Measurements from ENCODE around the gene RBMS3. TPM values are rescaled to one million over a fixed set of nuclear protein-coding genes. Genes with fewer than 3 reads are reported as not detected.

Gene RBMS3
- total and polyA plus RNA-seq, 9 donors = 15.9 to 77.4 (median 25.9) TPM

DNA sequence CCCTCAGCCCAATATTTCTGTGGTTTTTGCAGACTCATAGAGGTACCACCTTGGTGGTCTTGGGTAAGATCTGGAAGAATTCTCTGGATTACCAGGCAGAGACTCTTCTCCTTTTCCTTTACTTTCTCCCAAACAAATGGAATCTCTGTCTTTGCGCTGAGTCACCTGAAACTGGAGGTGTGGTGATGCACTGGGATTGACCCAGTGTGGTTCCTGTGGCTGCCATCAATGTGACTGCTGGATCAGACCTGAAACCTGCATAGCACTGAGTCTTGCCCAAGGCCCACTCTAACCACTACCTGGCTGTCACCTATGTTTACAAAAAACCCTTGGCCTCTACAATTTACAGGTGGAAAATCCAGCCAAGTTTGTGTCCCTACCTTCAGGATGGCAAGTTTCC is 295.3 kb downstream of the RBMS3 start:
- no peaks in the 10 kb centered on the region for H3K4me1 ChIP-seq (ENCODE audit: control insufficient read depth, insufficient read depth, low read length)
- H3K36me3 ChIP-seq (ENCODE audit: control insufficient read depth, insufficient read depth, low read length) = no peaks in the 10 kb centered on the region
- DNase-seq = no peak
- H3K27ac ChIP-seq (ENCODE audit: low read length) = no peak overlapping the region
- peaks cover 2% of the 10 kb centered on the region for H3K9me3 ChIP-seq (replicated peaks; ENCODE audit: control insufficient read depth, low read depth, low read length)
- WGBS (ENCODE audit: insufficient coverage) = no CpG with 5 or more reads among the region's 1 CpG
- H3K4me3 ChIP-seq (ENCODE audit: low read length) = no peak overlapping the region
- H3K27me3 ChIP-seq (ENCODE audit: control insufficient read depth, insufficient read depth, low read length) = no peaks in the 10 kb centered on the region

- no peak for DNase-seq
- Histone ChIP-seq H3K36me3 (ENCODE audit: control insufficient read depth, insufficient read depth, low read length) (no peaks in the 10 kb centered on the region), H3K9me3 (replicated peaks; ENCODE audit: control insufficient read depth, low read depth, low read length) (no peaks in the 10 kb centered on the region), H3K4me3 (ENCODE audit: low read length) (no peak overlapping the region), H3K27me3 (ENCODE audit: control insufficient read depth, insufficient read depth, low read length) (no peaks in the 10 kb centered on the region), H3K27ac (ENCODE audit: low read length) (no peak overlapping the region), H3K4me1 (ENCODE audit: control insufficient read depth, insufficient read depth, low read length) (no peaks in the 10 kb centered on the region)
Measured at GRCh38 chr3:29576675-29577074, 295.8 kb downstream of the RBMS3 start.

GRCh38 chr3:29577250-29577649 is 296.4 kb downstream of the RBMS3 start:
- H3K4me3 ChIP-seq (ENCODE audit: low read length) = no peak overlapping the region
- H3K27me3 ChIP-seq (ENCODE audit: control insufficient read depth, insufficient read depth, low read length) = no peaks in the 10 kb centered on the region
- no peak for DNase-seq
- WGBS (ENCODE audit: insufficient coverage) = 89% methylated on average over 1 of the region's 2 CpGs
- no peaks in the 10 kb centered on the region for H3K9me3 ChIP-seq (replicated peaks; ENCODE audit: control insufficient read depth, low read depth, low read length)
- no peaks in the 10 kb centered on the region for H3K36me3 ChIP-seq (ENCODE audit: control insufficient read depth, insufficient read depth, low read length)
- H3K4me1 ChIP-seq (ENCODE audit: control insufficient read depth, insufficient read depth, low read length) = peaks cover under 1% of the 10 kb centered on the region
- no peak overlapping the region for H3K27ac ChIP-seq (ENCODE audit: low read length)

GRCh38 chr3:29581311-29581710 is 300.4 kb downstream of the RBMS3 start:
- Histone ChIP-seq H3K27ac (ENCODE audit: low read length) (no peak overlapping the region), H3K4me3 (ENCODE audit: low read length) (no peak overlapping the region), H3K9me3 (replicated peaks; ENCODE audit: control insufficient read depth, low read depth, low read length) (no peaks in the 10 kb centered on the region), H3K4me1 (ENCODE audit: control insufficient read depth, insufficient read depth, low read length) (peaks cover 2% of the 10 kb centered on the region), H3K27me3 (ENCODE audit: control insufficient read depth, insufficient read depth, low read length) (no peaks in the 10 kb centered on the region), H3K36me3 (ENCODE audit: control insufficient read depth, insufficient read depth, low read length) (no peaks in the 10 kb centered on the region)
- DNase-seq = no peak
- no CpG with 5 or more reads among the region's 1 CpG for WGBS (ENCODE audit: insufficient coverage)

DNA sequence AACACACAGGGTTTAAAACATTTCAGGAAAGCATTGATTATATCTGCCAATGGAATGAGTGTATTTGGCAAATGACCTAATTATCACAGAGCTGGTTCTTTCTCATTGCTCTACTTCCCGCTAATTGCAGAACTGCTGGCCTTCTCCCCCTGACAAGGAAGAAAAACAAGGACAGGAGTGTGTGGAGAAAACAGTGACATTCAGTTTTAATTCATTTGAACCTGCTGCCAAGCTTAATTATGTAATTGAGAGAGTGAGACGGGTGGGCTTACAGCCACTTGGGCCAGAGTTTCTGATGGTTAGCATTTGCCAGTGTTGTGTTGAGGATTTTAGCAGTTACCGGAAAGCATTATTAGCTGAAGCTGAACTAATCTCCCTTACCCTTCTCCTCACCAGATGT is 301.4 kb downstream of the RBMS3 start:
- no peak for DNase-seq
- Histone ChIP-seq H3K9me3 (replicated peaks; ENCODE audit: control insufficient read depth, low read depth, low read length) (no peaks in the 10 kb centered on the region), H3K4me1 (ENCODE audit: control insufficient read depth, insufficient read depth, low read length) (peaks cover 2% of the 10 kb centered on the region), H3K4me3 (ENCODE audit: low read length) (no peak overlapping the region), H3K27ac (ENCODE audit: low read length) (no peak overlapping the region), H3K36me3 (ENCODE audit: control insufficient read depth, insufficient read depth, low read length) (no peaks in the 10 kb centered on the region), H3K27me3 (ENCODE audit: control insufficient read depth, insufficient read depth, low read length) (no peaks in the 10 kb centered on the region)
- no CpG with 5 or more reads among the region's 3 CpGs for WGBS (ENCODE audit: insufficient coverage)

DNA sequence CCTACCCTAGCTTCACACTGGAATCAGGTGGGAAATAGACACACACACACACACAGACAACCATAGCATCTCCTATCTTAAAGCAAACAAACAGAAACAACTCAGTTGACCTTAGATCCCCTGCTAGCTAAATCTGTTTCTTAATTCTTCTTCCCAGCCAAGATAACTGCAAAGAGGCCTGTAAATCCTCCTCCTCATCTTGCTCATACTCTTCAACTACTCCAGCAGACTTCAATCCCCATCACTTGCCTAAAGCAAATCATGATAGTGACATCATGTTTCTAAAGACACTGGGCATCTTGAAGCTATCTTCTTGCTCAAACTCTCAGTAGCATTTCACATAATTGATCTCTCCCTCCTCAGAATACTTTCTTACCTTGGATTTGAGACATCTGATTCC is 303.0 kb downstream of the RBMS3 start:
- Histone ChIP-seq H3K9me3 (replicated peaks; ENCODE audit: control insufficient read depth, low read depth, low read length) (no peaks in the 10 kb centered on the region), H3K4me1 (ENCODE audit: control insufficient read depth, insufficient read depth, low read length) (peaks cover 2% of the 10 kb centered on the region), H3K27me3 (ENCODE audit: control insufficient read depth, insufficient read depth, low read length) (no peaks in the 10 kb centered on the region), H3K4me3 (ENCODE audit: low read length) (no peak overlapping the region), H3K36me3 (ENCODE audit: control insufficient read depth, insufficient read depth, low read length) (no peaks in the 10 kb centered on the region), H3K27ac (ENCODE audit: low read length) (no peak overlapping the region)
- DNase-seq = no peak

DNA sequence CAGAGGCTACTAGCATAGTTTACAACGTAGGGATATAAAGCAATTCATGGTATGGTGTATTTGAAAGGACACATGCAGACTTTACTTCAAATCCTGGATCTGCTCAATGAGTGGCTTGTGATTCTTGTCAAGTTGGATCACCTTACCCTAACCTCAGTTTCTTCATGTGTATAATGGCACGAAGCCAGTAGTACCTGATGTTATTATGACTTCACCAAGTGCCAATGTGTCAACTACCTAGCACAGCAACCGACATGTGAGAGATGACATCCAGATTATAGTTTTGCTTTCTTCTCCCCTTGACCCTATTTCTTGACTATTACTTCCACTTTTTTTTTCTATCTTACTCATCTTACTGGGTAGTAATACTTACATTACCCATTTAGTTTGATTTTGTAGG is 304.5 kb downstream of the RBMS3 start:
- Histone ChIP-seq H3K36me3 (ENCODE audit: control insufficient read depth, insufficient read depth, low read length) (no peaks in the 10 kb centered on the region), H3K4me3 (ENCODE audit: low read length) (no peak overlapping the region), H3K27me3 (ENCODE audit: control insufficient read depth, insufficient read depth, low read length) (no peaks in the 10 kb centered on the region), H3K9me3 (replicated peaks; ENCODE audit: control insufficient read depth, low read depth, low read length) (no peaks in the 10 kb centered on the region), H3K4me1 (ENCODE audit: control insufficient read depth, insufficient read depth, low read length) (peaks cover 2% of the 10 kb centered on the region), H3K27ac (ENCODE audit: low read length) (no peak overlapping the region)
- no peak for DNase-seq
- WGBS (ENCODE audit: insufficient coverage) = 100% methylated on average over 1 of the region's 3 CpGs

DNA sequence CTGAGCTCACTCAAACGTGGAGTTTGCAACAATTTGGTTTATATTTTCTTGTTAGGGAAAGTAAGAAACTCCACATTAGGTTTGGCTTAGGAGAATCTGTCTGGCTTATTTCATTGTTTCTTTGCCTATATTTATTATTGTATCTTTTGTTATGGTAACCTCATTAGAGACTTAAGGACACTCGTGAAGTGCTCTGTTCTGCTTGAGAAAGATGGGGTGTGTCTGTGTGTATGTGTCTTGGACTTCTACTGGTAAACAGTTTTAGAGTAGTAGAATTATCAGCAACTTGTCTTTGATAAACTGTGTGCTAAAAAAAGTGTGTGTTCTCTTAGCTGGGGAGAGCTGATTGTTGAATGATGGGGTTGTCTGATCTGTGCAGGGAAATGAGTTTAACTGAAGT is 306.5 kb downstream of the RBMS3 start:
- H3K36me3 ChIP-seq (ENCODE audit: control insufficient read depth, insufficient read depth, low read length) = no peaks in the 10 kb centered on the region
- no peak overlapping the region for H3K27ac ChIP-seq (ENCODE audit: low read length)
- H3K27me3 ChIP-seq (ENCODE audit: control insufficient read depth, insufficient read depth, low read length) = no peaks in the 10 kb centered on the region
- no peak for DNase-seq
- H3K4me3 ChIP-seq (ENCODE audit: low read length) = no peak overlapping the region
- H3K9me3 ChIP-seq (replicated peaks; ENCODE audit: control insufficient read depth, low read depth, low read length) = no peaks in the 10 kb centered on the region
- no CpG with 5 or more reads among the region's 2 CpGs for WGBS (ENCODE audit: insufficient coverage)
- H3K4me1 ChIP-seq (ENCODE audit: control insufficient read depth, insufficient read depth, low read length) = peaks cover under 1% of the 10 kb centered on the region

DNA sequence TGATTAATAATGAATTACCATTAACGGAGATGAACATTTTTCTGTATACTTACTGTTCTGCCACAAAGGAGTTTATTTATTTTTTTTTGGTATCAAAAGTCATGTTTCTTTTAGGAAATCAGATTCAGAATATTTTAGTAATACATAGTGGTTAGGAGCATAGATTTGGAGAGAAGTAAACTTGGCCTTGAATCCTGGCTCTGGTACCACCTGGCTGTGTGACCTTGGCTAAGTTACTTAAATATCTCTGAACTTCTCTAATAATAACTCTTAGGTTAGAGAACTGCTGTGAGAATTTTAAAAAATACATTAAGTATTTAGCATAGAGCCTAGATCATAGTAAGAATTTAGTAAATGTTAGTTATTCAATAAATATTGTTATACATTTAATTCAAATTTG is 309.1 kb downstream of the RBMS3 start:
- Histone ChIP-seq H3K9me3 (replicated peaks; ENCODE audit: control insufficient read depth, low read depth, low read length) (no peaks in the 10 kb centered on the region), H3K27me3 (ENCODE audit: control insufficient read depth, insufficient read depth, low read length) (no peaks in the 10 kb centered on the region), H3K4me1 (ENCODE audit: control insufficient read depth, insufficient read depth, low read length) (no peaks in the 10 kb centered on the region), H3K36me3 (ENCODE audit: control insufficient read depth, insufficient read depth, low read length) (no peaks in the 10 kb centered on the region), H3K4me3 (ENCODE audit: low read length) (no peak overlapping the region), H3K27ac (ENCODE audit: low read length) (no peak overlapping the region)
- DNase-seq = peak; percentile 63
- no CpG with 5 or more reads among the region's 1 CpG for WGBS (ENCODE audit: insufficient coverage)

DNA sequence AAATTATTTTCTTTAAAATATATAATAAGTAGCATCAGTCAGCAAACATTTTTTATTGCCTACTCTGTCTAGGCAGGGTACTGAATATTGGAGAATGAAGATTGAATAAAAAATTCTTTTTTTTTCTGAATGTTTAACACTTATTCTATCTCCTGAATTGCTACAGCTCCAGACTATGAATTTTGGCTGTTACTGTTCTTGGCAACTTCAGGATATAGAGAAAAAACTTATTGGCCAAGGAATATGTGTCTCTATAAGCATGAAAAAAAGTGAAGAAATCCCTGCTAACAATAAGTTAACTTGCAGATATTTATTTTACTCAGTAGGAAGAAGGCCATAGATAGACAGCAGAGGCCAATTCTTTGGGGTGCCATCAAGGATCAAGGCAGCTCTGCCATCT is 309.6 kb downstream of the RBMS3 start:
- no peaks in the 10 kb centered on the region for H3K9me3 ChIP-seq (replicated peaks; ENCODE audit: control insufficient read depth, low read depth, low read length)
- no peak overlapping the region for H3K4me3 ChIP-seq (ENCODE audit: low read length)
- no peak overlapping the region for H3K27ac ChIP-seq (ENCODE audit: low read length)
- no peaks in the 10 kb centered on the region for H3K36me3 ChIP-seq (ENCODE audit: control insufficient read depth, insufficient read depth, low read length)
- no peaks in the 10 kb centered on the region for H3K4me1 ChIP-seq (ENCODE audit: control insufficient read depth, insufficient read depth, low read length)
- DNase-seq = peak; percentile 70
- H3K27me3 ChIP-seq (ENCODE audit: control insufficient read depth, insufficient read depth, low read length) = no peaks in the 10 kb centered on the region

DNA sequence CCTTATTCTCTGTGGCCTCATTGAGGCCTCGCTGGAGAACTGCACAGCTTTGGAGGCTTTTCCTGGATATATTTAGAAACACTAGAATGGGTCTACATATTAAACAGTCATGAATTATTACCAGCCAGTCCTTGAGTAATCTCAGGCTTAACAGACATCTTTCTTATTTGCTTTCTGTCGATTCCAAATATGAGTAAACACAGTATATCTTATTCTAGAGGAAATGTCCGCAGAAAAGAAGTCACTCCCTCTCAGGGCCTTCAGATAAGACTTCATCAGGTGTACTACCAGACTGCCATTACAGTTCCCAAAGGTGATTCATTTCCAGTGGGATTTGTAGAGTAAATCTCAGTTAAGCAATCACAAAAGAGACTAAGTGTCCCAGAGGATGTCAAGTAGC is 310.7 kb downstream of the RBMS3 start:
- no peak overlapping the region for H3K27ac ChIP-seq (ENCODE audit: low read length)
- WGBS (ENCODE audit: insufficient coverage) = no CpG with 5 or more reads among the region's 3 CpGs
- no peak for DNase-seq

More for the DNA sequence above, 310.7 kb downstream of the RBMS3 start:
- Histone ChIP-seq H3K4me3 (ENCODE audit: low read length) (no peak overlapping the region), H3K36me3 (ENCODE audit: control insufficient read depth, insufficient read depth, low read length) (no peaks in the 10 kb centered on the region), H3K9me3 (replicated peaks; ENCODE audit: control insufficient read depth, low read depth, low read length) (no peaks in the 10 kb centered on the region), H3K27me3 (ENCODE audit: control insufficient read depth, insufficient read depth, low read length) (no peaks in the 10 kb centered on the region), H3K4me1 (ENCODE audit: control insufficient read depth, insufficient read depth, low read length) (no peaks in the 10 kb centered on the region)
